Smooth muscle cell (in vitro differentiated cells): ENCODE results near the gene HPCAL1. TPM values are rescaled to one million over a fixed set of nuclear protein-coding genes. Genes with fewer than 3 reads are reported as not detected.
A peak's percentile ranks its signal among the peaks of the same experiment; 100 is the strongest.

ENCODE experiments used
- DNase-seq: peaks from one replicate; lab custom pipeline; 2025; ENCODE audit not compliant: unreplicated experiment; lab: John Stamatoyannopoulos, UW
- H2AFZ ChIP-seq: fragments of 200-600 bp; sonication (generic); 2 replicates; pipeline ENCODE4 v1.6.0; 2016; ENCODE audit warnings: antibody characterized with exemption, low read depth, mild to moderate bottlenecking
- H3F3A ChIP-seq: fragments of 200-600 bp; sonication (generic); 2 replicates; pipeline ENCODE4 v1.6.0; 2017; ENCODE audit warnings: antibody characterized with exemption, low read depth
- H3K27ac ChIP-seq: fragments of 200-600 bp; sonication (generic); 2 replicates; pipeline ENCODE4 v1.5.1; 2016; ENCODE audit warnings: low read depth, mild to moderate bottlenecking
- H3K27me3 ChIP-seq: fragments of 200-600 bp; sonication (generic); 2 replicates; pipeline ENCODE4 v1.6.1; 2016; ENCODE audit warnings: low read depth, mild to moderate bottlenecking
- H3K36me3 ChIP-seq: fragments of 200-600 bp; sonication (generic); 2 replicates; pipeline ENCODE4 v1.5.1; 2016; ENCODE audit warnings: low read depth
- H3K4me1 ChIP-seq: fragments of 200-600 bp; sonication (generic); 2 replicates; pipeline ENCODE4 v1.5.1; 2016; ENCODE audit warnings: low read depth
- H3K4me2 ChIP-seq: fragments of 200-600 bp; sonication (generic); 2 replicates; pipeline ENCODE4 v1.6.0; 2016; ENCODE audit warnings: mild to moderate bottlenecking
- H3K4me3 ChIP-seq: fragments of 200-600 bp; sonication (generic); 2 replicates; pipeline ENCODE4 v1.5.1; 2016; ENCODE audit warnings: mild to moderate bottlenecking
- H3K79me2 ChIP-seq: fragments of 200-600 bp; sonication (generic); 2 replicates; pipeline ENCODE4 v1.6.0; 2016; ENCODE audit warnings: low read depth, mild to moderate bottlenecking
- H3K9ac ChIP-seq: fragments of 200-600 bp; sonication (generic); 2 replicates; pipeline ENCODE4 v1.6.0; 2016; ENCODE audit warnings: low read depth
- H3K9me3 ChIP-seq: fragments of 200-600 bp; sonication (generic); replicated peaks from 2 replicates; pipeline ENCODE4 v1.5.1; 2016; ENCODE audit warnings: low read depth
- H4K20me1 ChIP-seq: fragments of 200-600 bp; sonication (generic); 2 replicates; pipeline ENCODE4 v1.6.0; 2016; ENCODE audit warnings: low read depth
- WGBS: methylation state at CpG from one replicate; pipeline ENCODE4 v1.1.7; 2016; ENCODE audit warnings: low lambda C conversion rate; 5-methylcytosine and 5-hydroxymethylcytosine counted together
- polyA plus RNA-seq: library from polyadenylated mRNA; unstranded; fragments of >200 nt; fragmentation: Nextera tagmentation; extraction: Ambion mirVana; gene quantifications from 2 replicates; pipeline ENCODE4 v1.2.1, GENCODE V29; 2016
- total RNA-seq: library from RNA; depleted of rRNA; stranded (reverse); fragments of >200 nt; gene quantifications from 2 replicates; pipeline ENCODE4 v1.2.3, GENCODE V29; 2014
- TF ChIP-seq, protein P1 (sequence below): fragments of 200-600 bp; sonication (generic); IDR thresholded peaks from 2 replicates; pipeline ENCODE4 v1.5.1; 2017; ENCODE audit warnings: borderline replicate concordance, mild to moderate bottlenecking, antibody characterized with exemption; ENCODE audit not compliant: insufficient read depth, poor library complexity, severe bottlenecking

Gene HPCAL1
- total and polyA plus RNA-seq, 2 experiments from 2014 or later: 11.7 to 15.8 TPM

DNA sequence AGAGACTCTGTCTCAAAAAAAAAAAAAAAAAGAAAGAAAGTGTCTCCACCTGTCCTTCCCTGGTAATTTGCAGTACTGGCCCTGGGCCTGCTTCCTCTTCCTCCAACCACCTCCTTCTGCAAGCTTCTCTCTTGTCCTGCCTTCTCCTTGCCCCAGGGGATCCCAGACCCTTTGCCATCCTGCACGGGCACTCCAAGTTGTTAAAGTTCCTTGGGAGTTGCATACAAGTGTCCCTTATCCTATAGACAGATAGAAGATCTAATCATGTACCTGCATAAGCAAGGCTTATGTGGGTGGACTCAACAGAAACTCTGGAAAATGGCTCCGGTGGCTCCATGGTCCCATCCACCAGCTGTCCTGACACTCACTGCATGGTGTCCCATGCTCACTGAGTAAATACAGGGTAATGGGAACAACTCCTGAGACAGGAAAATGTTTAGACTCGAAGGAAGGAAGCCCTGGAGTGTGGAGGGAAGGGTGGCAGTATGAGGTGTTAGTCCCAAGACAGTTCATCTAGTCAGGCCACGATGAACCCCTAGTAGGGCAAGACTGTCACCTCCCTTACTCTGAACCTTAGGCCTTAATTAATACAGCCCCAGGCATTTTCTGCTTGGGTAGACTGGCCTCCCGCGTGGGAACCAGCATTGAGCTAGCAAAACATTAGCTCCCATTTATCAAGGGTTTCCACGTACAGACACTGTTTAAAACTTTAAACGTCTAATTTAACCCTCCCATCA lies 128.3 kb downstream of the HPCAL1 start:
- no peak overlapping the region for H2AFZ ChIP-seq
- H3F3A ChIP-seq: no peaks in the 10 kb centered on the region
- WGBS: 93% methylated on average over 8 of the region's 8 CpGs
- H4K20me1 ChIP-seq: no peaks in the 10 kb centered on the region
- no peaks in the 10 kb centered on the region for H3K9me3 ChIP-seq
- H3K4me1 ChIP-seq: no peaks in the 10 kb centered on the region
- TF ChIP-seq, protein P1, sequence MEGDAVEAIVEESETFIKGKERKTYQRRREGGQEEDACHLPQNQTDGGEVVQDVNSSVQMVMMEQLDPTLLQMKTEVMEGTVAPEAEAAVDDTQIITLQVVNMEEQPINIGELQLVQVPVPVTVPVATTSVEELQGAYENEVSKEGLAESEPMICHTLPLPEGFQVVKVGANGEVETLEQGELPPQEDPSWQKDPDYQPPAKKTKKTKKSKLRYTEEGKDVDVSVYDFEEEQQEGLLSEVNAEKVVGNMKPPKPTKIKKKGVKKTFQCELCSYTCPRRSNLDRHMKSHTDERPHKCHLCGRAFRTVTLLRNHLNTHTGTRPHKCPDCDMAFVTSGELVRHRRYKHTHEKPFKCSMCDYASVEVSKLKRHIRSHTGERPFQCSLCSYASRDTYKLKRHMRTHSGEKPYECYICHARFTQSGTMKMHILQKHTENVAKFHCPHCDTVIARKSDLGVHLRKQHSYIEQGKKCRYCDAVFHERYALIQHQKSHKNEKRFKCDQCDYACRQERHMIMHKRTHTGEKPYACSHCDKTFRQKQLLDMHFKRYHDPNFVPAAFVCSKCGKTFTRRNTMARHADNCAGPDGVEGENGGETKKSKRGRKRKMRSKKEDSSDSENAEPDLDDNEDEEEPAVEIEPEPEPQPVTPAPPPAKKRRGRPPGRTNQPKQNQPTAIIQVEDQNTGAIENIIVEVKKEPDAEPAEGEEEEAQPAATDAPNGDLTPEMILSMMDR: no peak
- no peaks in the 10 kb centered on the region for H3K36me3 ChIP-seq
- no peak overlapping the region for H3K9ac ChIP-seq
- H3K27ac ChIP-seq: no peak overlapping the region
- no peaks in the 10 kb centered on the region for H3K27me3 ChIP-seq
- no peak overlapping the region for H3K4me3 ChIP-seq
- H3K4me2 ChIP-seq: no peak overlapping the region
- no peaks in the 10 kb centered on the region for H3K79me2 ChIP-seq
- no peak for DNase-seq

DNA sequence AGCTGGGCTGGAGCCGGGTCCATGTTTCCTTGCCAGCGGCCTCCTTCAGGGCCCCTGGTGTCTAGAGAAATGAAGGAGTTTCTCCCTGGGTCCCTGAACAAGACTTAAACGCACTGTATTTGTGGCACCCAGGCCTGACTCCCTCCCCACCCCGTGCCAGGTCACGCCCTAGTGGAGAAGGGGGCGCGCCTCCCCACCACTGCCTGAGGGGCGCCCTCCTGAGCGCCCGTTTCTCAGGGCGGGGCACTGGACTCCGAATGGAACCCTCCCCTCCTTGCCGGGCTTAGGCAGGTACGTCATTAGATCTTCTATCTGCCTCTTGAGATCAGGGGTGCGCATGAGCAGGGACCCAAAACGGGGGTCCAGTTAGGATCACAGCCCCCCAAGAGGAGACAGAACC lies 129.1 kb downstream of the HPCAL1 start:
- WGBS: 77% methylated on average over 16 of the region's 16 CpGs
- Histone ChIP-seq H3K79me2 (no peaks in the 10 kb centered on the region), H3K36me3 (no peaks in the 10 kb centered on the region), H3K27ac (no peak overlapping the region), H4K20me1 (no peaks in the 10 kb centered on the region), H3F3A (no peaks in the 10 kb centered on the region), H3K4me1 (no peaks in the 10 kb centered on the region), H3K4me3 (peak overlapping the region; percentile 34), H2AFZ (no peak overlapping the region), H3K9ac (no peak overlapping the region), H3K27me3 (no peaks in the 10 kb centered on the region), H3K9me3 (no peaks in the 10 kb centered on the region), H3K4me2 (peak overlapping the region; percentile 67)
- TF ChIP-seq, protein P1: no peak
- DNase-seq: no peak

DNA sequence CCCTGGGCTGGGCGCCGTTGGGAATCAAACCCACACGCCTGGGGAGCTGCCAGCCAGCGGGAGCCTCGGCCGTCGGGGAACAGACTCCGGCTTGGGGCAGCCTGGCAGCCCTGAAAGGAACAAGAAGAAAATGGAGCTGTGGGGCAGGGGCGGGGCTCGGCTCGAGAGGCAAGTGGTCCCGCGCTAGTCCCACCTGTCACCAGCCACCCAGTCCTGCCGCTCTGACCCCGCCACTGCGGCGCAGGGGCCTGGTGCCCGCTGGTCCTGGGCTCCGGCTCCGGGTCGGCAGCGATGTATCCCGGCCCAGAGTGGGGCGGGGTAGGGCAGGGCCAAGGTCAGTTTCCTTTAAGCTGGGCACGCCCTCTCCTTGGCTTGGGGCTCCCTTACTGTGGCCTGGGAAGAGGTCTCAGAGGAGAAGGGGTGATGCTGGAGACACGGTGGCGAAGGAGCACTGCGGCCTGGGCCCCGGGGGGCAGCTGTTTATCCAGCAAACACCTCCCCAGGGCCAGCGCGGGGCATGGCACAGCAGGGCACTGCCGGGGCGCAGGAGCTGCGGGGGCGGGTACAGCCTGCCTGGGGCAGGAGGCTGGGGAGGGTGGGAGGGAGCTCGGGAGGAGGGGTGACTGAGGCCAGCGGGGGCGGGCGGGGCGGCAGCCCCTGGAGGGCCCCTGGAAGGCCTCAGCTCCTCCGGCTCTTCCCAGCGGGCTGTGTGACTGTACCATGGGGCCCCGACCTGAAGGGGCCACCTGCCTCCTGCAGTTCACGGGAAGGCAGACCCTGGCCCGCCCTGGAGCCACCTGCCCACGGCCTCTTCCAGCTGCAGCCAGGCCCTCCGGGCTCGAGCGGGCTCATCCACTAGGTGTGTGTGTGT lies 129.8 kb downstream of the HPCAL1 start:
- Histone ChIP-seq H3F3A (no peaks in the 10 kb centered on the region), H3K4me3 (peak overlapping the region; percentile 34), H3K4me2 (peak overlapping the region; percentile 67), H3K9ac (no peak overlapping the region), H3K4me1 (no peaks in the 10 kb centered on the region), H3K27me3 (no peaks in the 10 kb centered on the region), H3K79me2 (no peaks in the 10 kb centered on the region), H3K36me3 (no peaks in the 10 kb centered on the region), H4K20me1 (no peaks in the 10 kb centered on the region), H3K9me3 (no peaks in the 10 kb centered on the region), H2AFZ (no peak overlapping the region), H3K27ac (no peak overlapping the region)
- WGBS: 41% methylated on average over 39 of the region's 49 CpGs
- TF ChIP-seq, protein P1: no peak
- DNase-seq: no peak
